K562 (cell line): ENCODE measurements around the gene DCAF17. TPM values are rescaled to one million over a fixed set of nuclear protein-coding genes. Genes with fewer than 3 reads are reported as not detected.

Experiments used
- ARID1B ChIP-seq: fragments of 450-650 bp; IDR thresholded peaks from 2 replicates; pipeline ENCODE4 v1.6.1; 2016; ENCODE audit warnings: antibody characterized with exemption, mild to moderate bottlenecking, inconsistent platforms
- ASH1L ChIP-seq: fragments of 450-650 bp; IDR thresholded peaks from 2 replicates; pipeline ENCODE4 v1.6.1; 2018; ENCODE audit warnings: borderline replicate concordance, mild to moderate bottlenecking, low read depth; ENCODE audit not compliant: partially characterized antibody
- BCOR ChIP-seq: fragments of 450-650 bp; IDR thresholded peaks from 2 replicates; pipeline ENCODE4 v1.6.1; 2016
- BDP1 ChIP-seq: IDR thresholded peaks from 3 replicates; pipeline ENCODE4 v1.6.1; 2011; ENCODE audit not compliant: insufficient read length, insufficient read depth
- BRF2 ChIP-seq: IDR thresholded peaks from 3 replicates; pipeline ENCODE4 v1.6.1; 2011; ENCODE audit warnings: borderline replicate concordance, mild to moderate bottlenecking; ENCODE audit not compliant: insufficient read length, insufficient read depth
- DIDO1 ChIP-seq: fragments of 450-650 bp; IDR thresholded peaks from 2 replicates; pipeline ENCODE4 v1.6.1; 2016; ENCODE audit warnings: low read depth, missing biosample characterization, missing genetic modification characterization
- DPF2 ChIP-seq: fragments of 450-650 bp; IDR thresholded peaks from 2 replicates; pipeline ENCODE4 v1.6.1; 2016
- GTF2E2 ChIP-seq: fragments of 200-800 bp; sonication (Bioruptor generic); IDR thresholded peaks from 2 replicates; pipeline ENCODE4 v1.6.1; 2016; ENCODE audit warnings: missing genetic modification characterization, missing compliant biosample characterization
- IRF9 ChIP-seq: fragments of 450-650 bp; IDR thresholded peaks from 2 replicates; pipeline ENCODE4 v1.6.1; 2016; ENCODE audit warnings: missing biosample characterization, missing genetic modification characterization
- KHSRP ChIP-seq: fragments of 450-650 bp; IDR thresholded peaks from 2 replicates; pipeline ENCODE4 v1.6.1; 2017
- MAFF ChIP-seq: IDR thresholded peaks from 2 replicates; pipeline ENCODE4 v1.6.1; 2012; ENCODE audit warnings: low read length, improper control_type of control experiment
- MCM3 ChIP-seq: fragments of 450-650 bp; IDR thresholded peaks from 2 replicates; pipeline ENCODE4 v1.6.1; 2016
- MTA3 ChIP-seq: fragments of 450-650 bp; formaldehyde crosslinking; IDR thresholded peaks from 2 replicates; pipeline ENCODE4 v1.6.1; 2017; ENCODE audit warnings: mild to moderate bottlenecking, borderline replicate concordance
- POLR2AphosphoS2 ChIP-seq: IDR thresholded peaks from 2 replicates; pipeline ENCODE4 v1.6.1; 2012; ENCODE audit warnings: low read length, improper control_type of control experiment
- POLR2AphosphoS5 ChIP-seq: IDR thresholded peaks from 2 replicates; pipeline ENCODE4 v1.6.1; 2011; ENCODE audit warnings: mild to moderate bottlenecking, low read depth, low read length, moderate library complexity; ENCODE audit not compliant: control insufficient read depth, insufficient read depth
- SAFB2 ChIP-seq: fragments of 200-400 bp; formaldehyde crosslinking; IDR thresholded peaks from 2 replicates; pipeline ENCODE4 v1.6.1; 2018; ENCODE audit warnings: borderline replicate concordance, low read length, low read depth, moderate library complexity; ENCODE audit not compliant: severe bottlenecking
- SIRT6 ChIP-seq: IDR thresholded peaks from one replicate; pipeline ENCODE4 v1.6.1; 2012; ENCODE audit warnings: low read depth, mild to moderate bottlenecking, control low read depth, inconsistent platforms, low read length, moderate library complexity
- TSC22D4 ChIP-seq: fragments of 450-650 bp; IDR thresholded peaks from 2 replicates; pipeline ENCODE4 v1.6.1; 2016; ENCODE audit warnings: missing genetic modification characterization, missing biosample characterization, control low read depth
- ZBTB33 ChIP-seq: sonication (generic); formaldehyde crosslinking; IDR thresholded peaks from 2 replicates; pipeline ENCODE4 v1.8.1; 2023; ENCODE audit warnings: mild to moderate bottlenecking, missing genetic modification reagents
- ZC3H11A ChIP-seq: IDR thresholded peaks from 2 replicates; pipeline ENCODE4 v1.6.1; 2012; ENCODE audit warnings: low read depth, low read length, improper control_type of control experiment
- ZKSCAN3 ChIP-seq: fragments of 250-450 bp; sonication (Bioruptor Pico); IDR thresholded peaks from 2 replicates; pipeline ENCODE4 v1.4.0; 2020
- ZNF212 ChIP-seq: fragments of 450-650 bp; formaldehyde crosslinking; IDR thresholded peaks from 2 replicates; pipeline ENCODE4 v1.4.0; 2020; ENCODE audit warnings: mild to moderate bottlenecking
- ZNF41 ChIP-seq: fragments of 250-450 bp; sonication (Bioruptor Pico); conservative IDR thresholded peaks from 2 replicates; pipeline ENCODE4 v1.4.0; 2020; ENCODE audit warnings: mild to moderate bottlenecking
- ZNF518B ChIP-seq: fragments of 250-450 bp; sonication (Bioruptor Pico); IDR thresholded peaks from 2 replicates; pipeline ENCODE4 v1.5.0; 2021; ENCODE audit warnings: mild to moderate bottlenecking, moderate library complexity
- ZNF589 ChIP-seq: fragments of 200-800 bp; sonication (Bioruptor generic); IDR thresholded peaks from 2 replicates; pipeline ENCODE4 v1.6.1; 2016; ENCODE audit warnings: low read depth, missing genetic modification characterization, missing compliant biosample characterization
- polyA plus RNA-seq, 8 experiments: library from polyadenylated mRNA; depleted of rRNA in 4 of 8; stranded (reverse) in 5 of 8; unstranded in 3 of 8; fragments of >200 nt; fragmentation: Nextera tagmentation in 2 of 8; fragmentation: Illumina TruSeq in 1 of 8; extraction: Ambion mirVana in 2 of 8; extraction: Trizol in 1 of 8; gene quantifications; 2 replicates each; pipeline versions ENCODE4 v1.2.1 to v1.2.3, GENCODE V29; 2011 to 2014; ENCODE audit warnings: inconsistent platforms in 1 of 8, missing spikeins in 1 of 8
- total RNA-seq, 7 experiments: library from RNA; depleted of rRNA in 6 of 7; stranded (reverse); fragments of >200 nt in 6 of 7; fragmentation: Illumina TruSeq in 2 of 7; extraction: Trizol in 2 of 7; gene quantifications; 2 replicates each; pipeline versions ENCODE4 v1.2.1 to v1.2.3, GENCODE V29; 2011 to 2021; ENCODE audit warnings: low replicate concordance in 1 of 7

The DCAF17 gene
- total and polyA plus RNA-seq, 9 of the 15 experiments (the other 6 are each of a cell fraction or from before 2014, with no cell fraction given): 10.0 to 38.5 (median 27.1) TPM

- TF ChIP-seq BRF2: no peak
- no peak for TF ChIP-seq ZC3H11A
- 0 out of 2 replicates have a peak, but pooled peaks have one; percentile 43 for TF ChIP-seq DIDO1 (tag)
- TF ChIP-seq GTF2E2 (tag): no peak
- TF ChIP-seq MTA3: peak; percentile 87; the same call in 1 of the 2 replicates
- TF ChIP-seq ASH1L: no peak
- no peak for TF ChIP-seq ZNF212 (CRISPR knock-in tag)
- no peak for TF ChIP-seq BCOR
- TF ChIP-seq ZNF589 (CRISPR knock-in tag): peak; percentile 64; the same call in 1 of the 2 replicates
- no peak for TF ChIP-seq ZNF41 (CRISPR knock-in tag)
- no peak for TF ChIP-seq ZNF518B (CRISPR knock-in tag)
- peak; percentile 49; the same call in 1 of the 2 replicates for TF ChIP-seq POLR2AphosphoS2
- no peak for TF ChIP-seq SAFB2
- TF ChIP-seq IRF9 (tag): no peak
- no peak for TF ChIP-seq KHSRP
- TF ChIP-seq ZKSCAN3 (CRISPR knock-in tag): no peak
- 0 out of 2 replicates have a peak, but pooled peaks have one; percentile 32 for TF ChIP-seq ZBTB33
- no peak; the same call in 1 of the 2 replicates for TF ChIP-seq ARID1B
- TF ChIP-seq POLR2AphosphoS5: peak; percentile 70
- no peak for TF ChIP-seq MAFF
- TF ChIP-seq DPF2: 0 out of 2 replicates have a peak, but pooled peaks have one; percentile 8
- no peak for TF ChIP-seq MCM3
- no peak for TF ChIP-seq SIRT6
- TF ChIP-seq TSC22D4 (tag): no peak
- no peak for TF ChIP-seq BDP1
Measured at GRCh38 chr2:171433763-171434012, 338 bp upstream of the DCAF17 start, which contains the start of gene METTL8 (continued).
